HG03103 (cell line): Measurements from ENCODE around the gene CTSC.

Experiments
- ATAC-seq: cut with Tn5 transposase; IDR thresholded peaks from one replicate; pipeline ENCODE4 v1.9.1; 2021; ENCODE audit warnings: low read depth; ENCODE audit not compliant: unreplicated experiment

CTSC gene

GRCh38 chr11:88353835-88354496, 16.4 kb upstream of the CTSC start:
- peak; percentile 26 for ATAC-seq

- ATAC-seq: no peak
These were observed 15.8 kb upstream of the CTSC start for GRCh38 chr11:88353386-88353785.

GRCh38 chr11:88352139-88352538, 14.6 kb upstream of the CTSC start:
- ATAC-seq: no peak

- ATAC-seq: no peak
These were observed 11.3 kb upstream of the CTSC start for GRCh38 chr11:88348870-88349269.

GRCh38 chr11:88345949-88346348, 8.4 kb upstream of the CTSC start:
- no peak for ATAC-seq

GRCh38 chr11:88345408-88345807, 7.9 kb upstream of the CTSC start:
- ATAC-seq: peak; percentile 44

GRCh38 chr11:88344869-88345268, 7.3 kb upstream of the CTSC start:
- no peak for ATAC-seq

GRCh38 chr11:88341522-88342251, 4.2 kb upstream of the CTSC start:
- ATAC-seq: no peak

GRCh38 chr11:88340366-88340935, 2.9 kb upstream of the CTSC start:
- no peak for ATAC-seq

- peak; percentile 53 for ATAC-seq
These were observed 592 bp upstream of the CTSC start for GRCh38 chr11:88337987-88338668.

- ATAC-seq: no peak
These were observed 2.3 kb downstream of the CTSC start for GRCh38 chr11:88335284-88335683.

- no peak for ATAC-seq
These were observed 3.7 kb downstream of the CTSC start for GRCh38 chr11:88333862-88334261.

- no peak for ATAC-seq
These were observed 4.7 kb downstream of the CTSC start for GRCh38 chr11:88332851-88333250.

- ATAC-seq: no peak
These were observed 6.6 kb downstream of the CTSC start for GRCh38 chr11:88330826-88331428.

GRCh38 chr11:88329563-88330250, 7.8 kb downstream of the CTSC start:
- no peak for ATAC-seq

GRCh38 chr11:88327462-88328143, 9.9 kb downstream of the CTSC start:
- ATAC-seq: no peak

- no peak for ATAC-seq
These were observed 10.5 kb downstream of the CTSC start for GRCh38 chr11:88327061-88327460.

GRCh38 chr11:88326099-88326498, 11.4 kb downstream of the CTSC start:
- ATAC-seq: no peak

GRCh38 chr11:88324562-88325345, 12.8 kb downstream of the CTSC start:
- no peak for ATAC-seq
